Measurements from ENCODE around the gene KLHDC8A. TPM values are rescaled to one million over a fixed set of nuclear protein-coding genes. Genes with fewer than 3 reads are reported as not detected.

The KLHDC8A gene
- total RNA-seq, 4 donors from 2014 or later, result not detected

- Histone ChIP-seq H3K9me3 (no peaks in the 10 kb centered on the region), H3K27me3 (no peaks in the 10 kb centered on the region), H3K4me1 (peaks cover 38 to 47% of the 10 kb centered on the region in 2 donors), H3K36me3 (no peaks in the 10 kb centered on the region), H3K27ac (peak overlapping the region; percentile 9 to 62 (median 34)), H3K4me3 (peak overlapping the region in 2 of 4 donors; percentile 2 to 14)
- peak in 1 of 2 donors; percentile 24 for DNase-seq
- ATAC-seq, result no peak
- in situ Hi-C loops (cut with MboI; ENCODE audit: low sequenced_read_pairs in 4 of 4), result no loop called here
- intact Hi-C loops (cut with DNase I; ENCODE audit: low total_unique reads), result no loop called here
- no peak for TF ChIP-seq POLR2A (IDR thresholded peaks at IDR 0.05)
- TF ChIP-seq CTCF (IDR thresholded peaks at IDR 0.05 in 4 of 5, conservative IDR thresholded peaks at IDR 0.05 in 1 of 5), result no peak
These were observed 43.0 kb downstream of the KLHDC8A start for GRCh38 chr1:205313563-205314308.

- intact Hi-C loops (cut with DNase I; ENCODE audit: low total_unique reads), result no loop called here
- H3K27ac ChIP-seq, result peak overlapping the region; percentile 9 to 62 (median 34)
- H3K4me3 ChIP-seq, result peak overlapping the region in 1 of 4 donors; percentile 14
These were observed 43.7 kb downstream of the KLHDC8A start for GRCh38 chr1:205312866-205313562.

GRCh38 chr1:205310976-205311704 lies 45.6 kb downstream of the KLHDC8A start:
- intact Hi-C loops (cut with DNase I; ENCODE audit: low total_unique reads), result no loop called here
- Histone ChIP-seq H3K27me3 (no peaks in the 10 kb centered on the region), H3K4me3 (no peak overlapping the region), H3K9me3 (no peaks in the 10 kb centered on the region), H3K36me3 (no peaks in the 10 kb centered on the region), H3K4me1 (peaks cover 12 to 21% of the 10 kb centered on the region in 2 donors), H3K27ac (no peak overlapping the region)
- in situ Hi-C loops (cut with MboI; ENCODE audit: low sequenced_read_pairs in 4 of 4), result no loop called here
- TF ChIP-seq CTCF (IDR thresholded peaks at IDR 0.05 in 4 of 5, conservative IDR thresholded peaks at IDR 0.05 in 1 of 5) (no peak), POLR2A (IDR thresholded peaks at IDR 0.05) (no peak)
- no peak for DNase-seq
- no peak for ATAC-seq

More at GRCh38 chr1:205312866-205313562, 43.7 kb downstream of the KLHDC8A start:
- no peaks in the 10 kb centered on the region for H3K9me3 ChIP-seq
- no peaks in the 10 kb centered on the region for H3K36me3 ChIP-seq
- no peak for TF ChIP-seq POLR2A (IDR thresholded peaks at IDR 0.05)
- TF ChIP-seq CTCF (IDR thresholded peaks at IDR 0.05 in 4 of 5, conservative IDR thresholded peaks at IDR 0.05 in 1 of 5), result no peak
- peaks cover 30 to 39% of the 10 kb centered on the region in 2 donors for H3K4me1 ChIP-seq
- no peaks in the 10 kb centered on the region for H3K27me3 ChIP-seq
- ATAC-seq, result no peak
- in situ Hi-C loops (cut with MboI; ENCODE audit: low sequenced_read_pairs in 4 of 4), result no loop called here
- DNase-seq, result no peak

GRCh38 chr1:205309741-205310140 lies 47.0 kb downstream of the KLHDC8A start:
- intact Hi-C loops (cut with DNase I; ENCODE audit: low total_unique reads), result no loop called here
- Histone ChIP-seq H3K4me1 (peaks cover 8 to 13% of the 10 kb centered on the region in 2 donors), H3K4me3 (no peak overlapping the region), H3K27ac (no peak overlapping the region), H3K36me3 (no peaks in the 10 kb centered on the region), H3K27me3 (no peaks in the 10 kb centered on the region), H3K9me3 (no peaks in the 10 kb centered on the region)
- no peak for DNase-seq
- no peak for ATAC-seq
- in situ Hi-C loops (cut with MboI; ENCODE audit: low sequenced_read_pairs in 4 of 4), result no loop called here
- no peak for TF ChIP-seq POLR2A (IDR thresholded peaks at IDR 0.05)
- no peak for TF ChIP-seq CTCF (IDR thresholded peaks at IDR 0.05 in 4 of 5, conservative IDR thresholded peaks at IDR 0.05 in 1 of 5)

Measured in gastrocnemius medialis (tissue), 4 donors.